NCI-H82 (cell line): Measurements from ENCODE around the gene KIF2C.
"Not testable (repeated sequence)": the region's sequence is repeated elsewhere in the genome, so short reads cannot be mapped to it uniquely, and the experiment has no call there.

Source experiments
- DNase-seq: peaks from one replicate; lab custom pipeline; 2025; lab: John Stamatoyannopoulos, UW

KIF2C gene

GRCh38 chr1:44812822-44813543 lies 73.3 kb downstream of the KIF2C start:
- DNase-seq = no peak

GRCh38 chr1:44815926-44816325 lies 76.3 kb downstream of the KIF2C start:
- not testable (repeated sequence) for DNase-seq

- no peak for DNase-seq
Measured at GRCh38 chr1:44817307-44817706, 77.7 kb downstream of the KIF2C start.
